MM.1S (cell line): Measurements from ENCODE around the gene TOMM40.

Experiments used
- CTCF ChIP-seq: fragments of 300-600 bp; sonication (generic); IDR thresholded peaks from 2 replicates; pipeline ENCODE4 v1.5.1; 2016; ENCODE audit warnings: antibody characterized with exemption, low read length, mixed read lengths
- EZH2 ChIP-seq: fragments of 300-600 bp; sonication (generic); optimal IDR thresholded peaks from 2 replicates; pipeline ENCODE3; 2017; ENCODE audit warnings: low read depth, mild to moderate bottlenecking, antibody characterized with exemption, low read length, mixed read lengths
- EZH2phosphoT487 ChIP-seq: fragments of 300-600 bp; sonication (generic); IDR thresholded peaks from 2 replicates; pipeline ENCODE4 v1.6.1; 2018; ENCODE audit warnings: antibody characterized with exemption, low read length

DNA sequence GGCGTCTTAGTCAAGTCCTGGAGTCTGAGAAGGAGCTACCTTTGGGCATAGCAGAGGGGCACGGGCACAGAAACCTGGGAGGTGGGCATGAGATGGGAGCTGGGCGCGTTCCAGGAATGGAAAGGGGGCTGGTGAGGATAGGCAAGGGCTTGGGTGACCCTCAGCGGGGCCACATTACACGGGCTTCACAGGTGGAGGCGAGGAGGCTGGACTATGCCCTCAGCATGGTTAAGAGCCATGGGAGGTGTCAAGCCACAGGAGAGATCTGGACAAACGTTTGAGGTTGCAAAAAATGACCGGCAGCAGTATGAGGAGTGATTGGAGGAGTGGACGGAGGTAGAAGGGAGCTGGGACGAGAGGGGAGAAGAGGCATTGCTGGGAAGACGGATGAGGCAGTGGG is 23.5 kb upstream of the TOMM40 start:
- TF ChIP-seq CTCF (no peak), EZH2 (no peak), EZH2phosphoT487 (no peak)
